ENCODE data around the gene C1orf198.

DNA sequence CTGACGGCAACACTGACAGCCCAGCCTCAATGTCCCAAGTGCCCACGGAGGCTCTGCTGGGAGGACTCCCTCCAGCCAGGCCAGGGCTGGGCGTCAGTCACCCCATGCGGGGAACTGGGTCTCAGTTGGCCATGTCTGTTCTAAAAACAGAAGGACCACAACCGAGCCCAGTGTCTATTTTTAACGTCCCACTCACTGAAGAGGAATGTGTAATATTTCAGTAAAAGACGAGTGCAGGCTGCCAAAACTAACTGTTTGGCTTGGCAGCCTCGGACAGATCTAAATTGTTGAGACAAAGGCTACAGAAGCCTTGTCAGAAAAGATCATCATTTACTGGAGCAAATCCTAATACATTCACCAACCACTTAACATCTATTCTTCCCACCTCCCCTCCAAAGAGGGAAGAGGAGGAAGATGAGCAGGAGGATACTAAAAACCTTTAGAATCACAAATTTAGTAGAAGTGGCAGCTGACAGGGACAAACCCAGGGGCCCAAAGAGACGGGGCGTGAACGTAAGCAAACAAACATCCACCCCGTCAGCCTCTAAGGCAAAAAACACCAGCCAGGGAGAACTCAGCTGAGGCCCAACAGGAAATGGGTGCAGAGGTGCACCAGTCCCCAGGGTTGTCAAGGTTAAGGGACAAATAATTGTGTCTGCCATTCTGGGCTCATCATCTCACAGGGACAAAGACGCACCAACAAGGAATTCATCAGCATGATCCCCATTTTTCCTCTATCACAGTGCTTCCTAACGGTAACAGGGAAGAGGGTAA, 18.7 kb downstream of the C1orf198 start:
- TF ChIP-seq TAF1 (IDR thresholded peaks at IDR 0.05; ENCODE audit: borderline replicate concordance, insufficient read depth, low read length) (no peak), POLR2AphosphoS5 (IDR thresholded peaks at IDR 0.05; ENCODE audit: low read depth, low read length) (no peak)
- TF ChIP-seq, protein P1, sequence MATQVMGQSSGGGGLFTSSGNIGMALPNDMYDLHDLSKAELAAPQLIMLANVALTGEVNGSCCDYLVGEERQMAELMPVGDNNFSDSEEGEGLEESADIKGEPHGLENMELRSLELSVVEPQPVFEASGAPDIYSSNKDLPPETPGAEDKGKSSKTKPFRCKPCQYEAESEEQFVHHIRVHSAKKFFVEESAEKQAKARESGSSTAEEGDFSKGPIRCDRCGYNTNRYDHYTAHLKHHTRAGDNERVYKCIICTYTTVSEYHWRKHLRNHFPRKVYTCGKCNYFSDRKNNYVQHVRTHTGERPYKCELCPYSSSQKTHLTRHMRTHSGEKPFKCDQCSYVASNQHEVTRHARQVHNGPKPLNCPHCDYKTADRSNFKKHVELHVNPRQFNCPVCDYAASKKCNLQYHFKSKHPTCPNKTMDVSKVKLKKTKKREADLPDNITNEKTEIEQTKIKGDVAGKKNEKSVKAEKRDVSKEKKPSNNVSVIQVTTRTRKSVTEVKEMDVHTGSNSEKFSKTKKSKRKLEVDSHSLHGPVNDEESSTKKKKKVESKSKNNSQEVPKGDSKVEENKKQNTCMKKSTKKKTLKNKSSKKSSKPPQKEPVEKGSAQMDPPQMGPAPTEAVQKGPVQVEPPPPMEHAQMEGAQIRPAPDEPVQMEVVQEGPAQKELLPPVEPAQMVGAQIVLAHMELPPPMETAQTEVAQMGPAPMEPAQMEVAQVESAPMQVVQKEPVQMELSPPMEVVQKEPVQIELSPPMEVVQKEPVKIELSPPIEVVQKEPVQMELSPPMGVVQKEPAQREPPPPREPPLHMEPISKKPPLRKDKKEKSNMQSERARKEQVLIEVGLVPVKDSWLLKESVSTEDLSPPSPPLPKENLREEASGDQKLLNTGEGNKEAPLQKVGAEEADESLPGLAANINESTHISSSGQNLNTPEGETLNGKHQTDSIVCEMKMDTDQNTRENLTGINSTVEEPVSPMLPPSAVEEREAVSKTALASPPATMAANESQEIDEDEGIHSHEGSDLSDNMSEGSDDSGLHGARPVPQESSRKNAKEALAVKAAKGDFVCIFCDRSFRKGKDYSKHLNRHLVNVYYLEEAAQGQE (IDR thresholded peaks at IDR 0.05; ENCODE audit: insufficient read depth in 1 of 2, low read depth in 2 of 2, low read length in 2 of 2), result no peak
